PFSK-1 (cell line): ENCODE data around the gene MFNG.

ENCODE experiments used
- FOXP2 ChIP-seq: optimal IDR thresholded peaks from 2 replicates; pipeline ENCODE3; 2011; ENCODE audit warnings: borderline replicate concordance, control low read depth, inconsistent platforms; ENCODE audit not compliant: insufficient read depth; ENCODE audit errors: extremely low read length, extremely low read depth
- POLR2AphosphoS5 ChIP-seq: IDR thresholded peaks from 2 replicates; pipeline ENCODE4 v1.6.1; 2012; ENCODE audit warnings: low read depth, mild to moderate bottlenecking, control low read depth, low read length, moderate library complexity
- SIN3A ChIP-seq: IDR thresholded peaks from 2 replicates; pipeline ENCODE4 v1.6.1; 2012; ENCODE audit warnings: mild to moderate bottlenecking, low read length, moderate library complexity, borderline replicate concordance; ENCODE audit not compliant: insufficient read depth
- TAF1 ChIP-seq: IDR thresholded peaks from 2 replicates; pipeline ENCODE4 v1.6.1; 2012; ENCODE audit warnings: low read length, control low read depth, borderline replicate concordance; ENCODE audit not compliant: insufficient read depth
- TF ChIP-seq, protein P1 (sequence below), 2 experiments: IDR thresholded peaks; 2 replicates each; pipeline versions ENCODE4 v1.6.1 to v1.8.0; 2011 to 2012; ENCODE audit warnings: low read depth in 2 of 2, low read length in 2 of 2, control low read depth in 1 of 2, inconsistent platforms in 1 of 2, mild to moderate bottlenecking in 1 of 2, moderate library complexity in 1 of 2; ENCODE audit not compliant: insufficient read depth in 1 of 2

Gene MFNG

DNA sequence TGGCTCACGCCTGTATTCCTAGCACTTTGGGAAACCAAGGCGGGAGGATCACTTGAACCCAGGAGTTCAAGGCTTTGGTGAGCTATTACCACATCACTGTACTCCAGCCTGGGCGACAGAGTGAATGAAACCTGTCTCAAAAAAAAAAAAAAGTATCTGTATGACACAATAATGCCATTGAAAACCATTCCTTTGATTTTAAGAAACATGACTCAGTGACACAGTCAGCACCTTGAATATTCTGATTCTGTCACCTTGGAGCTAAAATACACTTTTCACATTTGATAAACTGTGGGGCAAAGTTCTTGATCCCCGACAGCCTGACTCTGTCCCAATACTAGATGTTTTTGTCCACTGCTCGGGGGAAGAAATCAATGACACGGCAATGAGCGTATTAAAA is 42.2 kb downstream of the MFNG start:
- TF ChIP-seq, protein P1, sequence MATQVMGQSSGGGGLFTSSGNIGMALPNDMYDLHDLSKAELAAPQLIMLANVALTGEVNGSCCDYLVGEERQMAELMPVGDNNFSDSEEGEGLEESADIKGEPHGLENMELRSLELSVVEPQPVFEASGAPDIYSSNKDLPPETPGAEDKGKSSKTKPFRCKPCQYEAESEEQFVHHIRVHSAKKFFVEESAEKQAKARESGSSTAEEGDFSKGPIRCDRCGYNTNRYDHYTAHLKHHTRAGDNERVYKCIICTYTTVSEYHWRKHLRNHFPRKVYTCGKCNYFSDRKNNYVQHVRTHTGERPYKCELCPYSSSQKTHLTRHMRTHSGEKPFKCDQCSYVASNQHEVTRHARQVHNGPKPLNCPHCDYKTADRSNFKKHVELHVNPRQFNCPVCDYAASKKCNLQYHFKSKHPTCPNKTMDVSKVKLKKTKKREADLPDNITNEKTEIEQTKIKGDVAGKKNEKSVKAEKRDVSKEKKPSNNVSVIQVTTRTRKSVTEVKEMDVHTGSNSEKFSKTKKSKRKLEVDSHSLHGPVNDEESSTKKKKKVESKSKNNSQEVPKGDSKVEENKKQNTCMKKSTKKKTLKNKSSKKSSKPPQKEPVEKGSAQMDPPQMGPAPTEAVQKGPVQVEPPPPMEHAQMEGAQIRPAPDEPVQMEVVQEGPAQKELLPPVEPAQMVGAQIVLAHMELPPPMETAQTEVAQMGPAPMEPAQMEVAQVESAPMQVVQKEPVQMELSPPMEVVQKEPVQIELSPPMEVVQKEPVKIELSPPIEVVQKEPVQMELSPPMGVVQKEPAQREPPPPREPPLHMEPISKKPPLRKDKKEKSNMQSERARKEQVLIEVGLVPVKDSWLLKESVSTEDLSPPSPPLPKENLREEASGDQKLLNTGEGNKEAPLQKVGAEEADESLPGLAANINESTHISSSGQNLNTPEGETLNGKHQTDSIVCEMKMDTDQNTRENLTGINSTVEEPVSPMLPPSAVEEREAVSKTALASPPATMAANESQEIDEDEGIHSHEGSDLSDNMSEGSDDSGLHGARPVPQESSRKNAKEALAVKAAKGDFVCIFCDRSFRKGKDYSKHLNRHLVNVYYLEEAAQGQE (IDR thresholded peaks at IDR 0.05; ENCODE audit: insufficient read depth in 1 of 2, low read depth in 2 of 2, low read length in 2 of 2): no peak
- TF ChIP-seq SIN3A (no peak), TAF1 (no peak), POLR2AphosphoS5 (no peak), FOXP2 (no peak)

DNA sequence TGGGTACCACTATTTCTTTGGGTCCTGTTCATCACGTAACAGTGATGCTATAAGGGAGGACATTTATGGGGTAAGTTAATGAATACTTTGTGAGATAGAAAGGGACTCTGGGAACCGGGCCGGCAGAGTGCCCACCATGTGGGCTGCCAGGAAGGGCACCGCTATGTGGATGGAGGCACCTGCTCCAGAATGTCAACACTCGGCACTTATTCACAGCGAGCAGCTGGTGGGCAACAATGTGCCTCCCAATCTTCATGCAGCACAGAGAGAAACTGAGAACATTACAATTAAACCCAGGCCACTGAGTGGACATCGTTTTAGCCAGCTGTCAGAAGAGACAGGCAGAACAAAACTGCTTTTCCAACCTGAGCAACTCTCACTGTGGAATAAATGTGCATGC is 43.1 kb downstream of the MFNG start:
- TF ChIP-seq SIN3A (no peak), POLR2AphosphoS5 (no peak), TAF1 (no peak), FOXP2 (no peak)
- TF ChIP-seq, protein P1 (IDR thresholded peaks at IDR 0.05; ENCODE audit: insufficient read depth in 1 of 2, low read depth in 2 of 2, low read length in 2 of 2): no peak

DNA sequence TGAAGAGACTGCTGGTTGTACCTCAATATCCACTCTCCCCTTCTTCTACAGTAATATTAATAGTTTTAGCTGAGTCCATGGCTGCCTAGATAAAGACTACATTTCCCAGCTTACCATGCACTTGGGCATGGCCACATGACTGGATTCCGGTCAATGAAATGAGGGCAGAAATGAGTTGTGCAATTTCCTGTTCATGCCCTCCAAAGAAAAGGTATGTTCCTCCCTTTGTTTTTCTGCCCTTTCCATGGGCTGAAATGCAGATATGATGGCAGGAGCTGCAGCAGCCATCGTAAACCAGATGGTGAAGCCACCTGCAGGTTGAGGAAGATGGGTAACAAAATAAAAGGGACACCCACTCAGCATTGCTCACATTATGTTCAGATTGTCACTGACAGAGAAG is 43.6 kb downstream of the MFNG start:
- TF ChIP-seq, protein P1 (IDR thresholded peaks at IDR 0.05; ENCODE audit: insufficient read depth in 1 of 2, low read depth in 2 of 2, low read length in 2 of 2): no peak
- no peak for TF ChIP-seq TAF1
- no peak for TF ChIP-seq SIN3A
- no peak for TF ChIP-seq POLR2AphosphoS5
- no peak for TF ChIP-seq FOXP2

DNA sequence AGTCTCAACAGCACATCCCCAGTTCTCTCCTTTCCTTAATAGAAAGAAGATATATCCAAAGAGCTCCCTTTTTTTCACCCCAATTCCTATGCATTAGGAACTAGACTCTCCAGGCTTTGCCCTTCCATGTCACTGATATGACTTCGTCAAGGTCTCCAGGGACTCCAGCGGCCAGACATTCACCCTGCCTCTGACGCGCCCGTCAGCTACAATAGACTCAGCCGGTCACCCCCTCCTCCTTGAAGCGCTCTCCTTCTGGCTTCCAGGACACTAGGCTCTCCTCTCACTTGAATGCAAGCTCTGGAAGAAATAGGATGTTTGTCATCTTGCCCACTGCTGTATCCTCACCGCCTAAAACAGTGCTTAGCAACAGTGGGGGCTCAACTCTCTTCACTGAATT is 44.0 kb downstream of the MFNG start:
- TF ChIP-seq FOXP2: no peak
- TF ChIP-seq, protein P1 (IDR thresholded peaks at IDR 0.05; ENCODE audit: insufficient read depth in 1 of 2, low read depth in 2 of 2, low read length in 2 of 2): no peak
- no peak for TF ChIP-seq TAF1
- no peak for TF ChIP-seq SIN3A
- TF ChIP-seq POLR2AphosphoS5: no peak

DNA sequence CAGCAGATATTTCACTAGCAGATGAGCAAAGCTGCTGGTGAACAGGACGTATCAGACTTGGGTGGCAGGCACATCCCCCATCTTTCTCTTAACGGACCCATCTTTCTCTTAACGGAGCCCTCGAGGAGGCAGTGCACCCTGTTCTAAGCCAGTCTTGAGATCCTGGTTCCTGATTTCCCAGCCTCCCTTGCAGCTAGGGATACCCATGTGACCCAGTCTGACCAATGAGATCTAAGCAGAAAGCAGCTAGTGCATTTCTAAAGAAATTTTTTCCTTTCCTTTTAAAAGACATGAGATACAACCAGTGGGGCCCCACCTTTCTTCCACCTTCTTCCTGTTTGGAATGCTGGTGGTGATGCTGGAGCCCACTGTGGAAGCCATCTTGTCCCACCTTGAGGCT is 45.3 kb downstream of the MFNG start:
- TF ChIP-seq FOXP2 (no peak), POLR2AphosphoS5 (no peak), TAF1 (no peak), SIN3A (no peak)
- TF ChIP-seq, protein P1 (IDR thresholded peaks at IDR 0.05; ENCODE audit: insufficient read depth in 1 of 2, low read depth in 2 of 2, low read length in 2 of 2): no peak
